Nephron progenitor cell (in vitro differentiated cells): ENCODE data around the gene VWA8.

Experiments
- DNase-seq: peaks from one replicate; pipeline ENCODE4 v3.0.0; 2021
- H3K27ac Mint-ChIP-seq: 2 replicates; pipeline ENCODE4 v1.8.0; 2021; ENCODE audit warnings: mild to moderate bottlenecking, moderate library complexity, mixed read lengths
- H3K27me3 Mint-ChIP-seq: 2 replicates; pipeline ENCODE4 v1.8.0; 2021; ENCODE audit warnings: mild to moderate bottlenecking, low read depth, mixed read lengths; ENCODE audit not compliant: poor library complexity
- H3K36me3 Mint-ChIP-seq: 2 replicates; pipeline ENCODE4 v1.8.0; 2021; ENCODE audit warnings: low read depth, mixed read lengths
- H3K4me1 Mint-ChIP-seq: 2 replicates; pipeline ENCODE4 v1.8.0; 2021; ENCODE audit warnings: mixed read lengths
- H3K4me3 Mint-ChIP-seq: 2 replicates; pipeline ENCODE4 v1.8.0; 2021; ENCODE audit warnings: mild to moderate bottlenecking, moderate library complexity, mixed read lengths
- H3K9me3 Mint-ChIP-seq: 2 replicates; pipeline ENCODE4 v1.8.0; 2021; ENCODE audit warnings: mild to moderate bottlenecking, moderate library complexity, mixed read lengths
- CTCF ChIP-seq: fragments of 200-600 bp; sonication (generic); IDR thresholded peaks from 2 replicates; pipeline ENCODE4 v1.5.0; 2021; ENCODE audit warnings: antibody characterized with exemption

Gene VWA8

GRCh38 chr13:41713405-41713804 is 247.5 kb downstream of the VWA8 start:
- no peak overlapping the region for H3K27ac Mint-ChIP-seq
- no peaks in the 10 kb centered on the region for H3K9me3 Mint-ChIP-seq
- DNase-seq: no peak
- no peaks in the 10 kb centered on the region for H3K4me1 Mint-ChIP-seq
- H3K36me3 Mint-ChIP-seq: peaks cover 6% of the 10 kb centered on the region
- H3K27me3 Mint-ChIP-seq: no peaks in the 10 kb centered on the region
- no peak for TF ChIP-seq CTCF
- no peak overlapping the region for H3K4me3 Mint-ChIP-seq

GRCh38 chr13:41710771-41711170 is 250.1 kb downstream of the VWA8 start:
- TF ChIP-seq CTCF: no peak
- Mint-ChIP-seq H3K9me3 (no peaks in the 10 kb centered on the region), H3K36me3 (peaks cover 6% of the 10 kb centered on the region), H3K27ac (no peak overlapping the region), H3K4me3 (no peak overlapping the region), H3K4me1 (no peaks in the 10 kb centered on the region), H3K27me3 (no peaks in the 10 kb centered on the region)
- DNase-seq: no peak

- Mint-ChIP-seq H3K27ac (no peak overlapping the region), H3K9me3 (no peaks in the 10 kb centered on the region), H3K4me3 (no peak overlapping the region), H3K27me3 (no peaks in the 10 kb centered on the region), H3K4me1 (no peaks in the 10 kb centered on the region), H3K36me3 (peaks cover 6% of the 10 kb centered on the region)
- no peak for TF ChIP-seq CTCF
- no peak for DNase-seq
Measured at GRCh38 chr13:41709511-41709910, 251.4 kb downstream of the VWA8 start.

GRCh38 chr13:41708713-41709112 is 252.2 kb downstream of the VWA8 start:
- no peaks in the 10 kb centered on the region for H3K4me1 Mint-ChIP-seq
- no peaks in the 10 kb centered on the region for H3K9me3 Mint-ChIP-seq
- H3K27me3 Mint-ChIP-seq: no peaks in the 10 kb centered on the region
- H3K4me3 Mint-ChIP-seq: no peak overlapping the region
- H3K36me3 Mint-ChIP-seq: peaks cover 6% of the 10 kb centered on the region
- TF ChIP-seq CTCF: no peak
- H3K27ac Mint-ChIP-seq: no peak overlapping the region
- no peak for DNase-seq

GRCh38 chr13:41707194-41707821 is 253.6 kb downstream of the VWA8 start:
- no peaks in the 10 kb centered on the region for H3K9me3 Mint-ChIP-seq
- no peak overlapping the region for H3K4me3 Mint-ChIP-seq
- peaks cover 14% of the 10 kb centered on the region for H3K4me1 Mint-ChIP-seq
- no peak for TF ChIP-seq CTCF
- peak overlapping the region; percentile 14 for H3K27ac Mint-ChIP-seq
- H3K27me3 Mint-ChIP-seq: no peaks in the 10 kb centered on the region
- H3K36me3 Mint-ChIP-seq: peaks cover 6% of the 10 kb centered on the region
- no peak for DNase-seq

GRCh38 chr13:41706152-41706551 is 254.8 kb downstream of the VWA8 start:
- H3K36me3 Mint-ChIP-seq: peaks cover 6% of the 10 kb centered on the region
- no peaks in the 10 kb centered on the region for H3K27me3 Mint-ChIP-seq
- peaks cover 18% of the 10 kb centered on the region for H3K4me1 Mint-ChIP-seq
- TF ChIP-seq CTCF: no peak
- no peak overlapping the region for H3K27ac Mint-ChIP-seq
- no peaks in the 10 kb centered on the region for H3K9me3 Mint-ChIP-seq
- no peak overlapping the region for H3K4me3 Mint-ChIP-seq
- DNase-seq: no peak
